ENCODE measurements around the gene EEFSEC. TPM values are rescaled to one million over a fixed set of nuclear protein-coding genes. Genes with fewer than 3 reads are reported as not detected.

Gene EEFSEC
- total RNA-seq, 1 donor from 2014 or later: 6.1 TPM

DNA sequence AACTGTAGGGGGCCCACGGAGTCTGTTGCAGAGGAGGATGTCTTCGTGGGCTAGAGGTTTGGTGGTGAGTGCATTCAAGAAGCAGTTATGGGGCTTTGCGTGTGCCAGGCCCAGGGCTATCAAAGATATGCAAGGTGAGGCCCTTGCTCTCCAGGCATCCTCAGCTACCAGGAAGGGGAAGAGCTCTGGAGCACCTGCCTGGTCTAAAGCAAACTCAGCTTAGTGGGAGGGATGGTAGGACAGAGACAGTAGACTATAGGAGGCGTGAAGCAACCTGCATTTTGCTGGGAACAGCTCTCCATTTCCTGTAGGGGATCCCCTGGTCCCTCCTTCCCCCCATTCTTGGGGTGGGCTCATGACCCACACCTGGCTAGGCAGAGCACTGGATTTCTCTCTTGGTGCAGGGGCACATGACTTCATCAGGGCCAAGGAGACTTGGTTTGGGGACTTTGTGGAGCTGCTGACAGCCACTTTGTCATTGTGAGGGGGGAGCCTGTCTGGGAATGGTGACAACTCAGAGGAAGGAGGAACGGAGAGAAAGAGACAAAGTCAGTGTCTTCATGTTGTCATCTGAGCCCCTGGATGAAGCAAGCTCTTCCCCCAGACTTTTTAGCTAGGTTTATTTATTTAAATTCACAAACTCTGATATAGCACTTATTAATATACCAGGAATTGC lies 8.6 kb upstream of the EEFSEC start:
- H3K27ac Mint-ChIP-seq (ENCODE audit: unreplicated experiment): no peak overlapping the region
- H3K27me3 Mint-ChIP-seq (ENCODE audit: low read depth, unreplicated experiment): peaks cover 26% of the 10 kb centered on the region

DNA sequence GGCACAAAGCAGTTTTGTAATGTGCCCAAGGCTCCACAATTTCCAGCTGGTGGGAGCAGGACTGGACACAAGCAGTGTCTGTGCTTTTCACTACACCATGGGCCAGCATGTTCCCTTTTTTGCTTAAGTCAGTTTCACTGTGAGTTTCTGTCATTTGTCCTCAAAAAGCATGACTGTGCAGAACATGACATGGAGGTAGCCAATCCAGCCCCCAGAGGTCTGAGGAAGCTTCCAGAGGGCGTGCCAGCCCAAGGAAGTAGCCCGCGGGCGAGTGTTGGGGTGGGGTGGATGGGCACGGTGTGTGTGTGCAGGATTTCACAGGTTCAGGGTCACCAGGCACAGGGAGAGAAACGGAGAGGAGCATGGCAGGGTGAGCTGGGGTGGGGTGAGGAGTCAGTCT lies 8.0 kb upstream of the EEFSEC start:
- no peaks in the 10 kb centered on the region for H4K20me1 ChIP-seq (ENCODE audit: insufficient read depth, low read length)
- no peak overlapping the region for H3K27ac Mint-ChIP-seq (ENCODE audit: unreplicated experiment)

More for the DNA sequence above, 8.6 kb upstream of the EEFSEC start:
- Histone ChIP-seq H3K4me3 (ENCODE audit: insufficient read depth, low read depth, low read length) (no peak overlapping the region), H3K9ac (ENCODE audit: low read length) (no peak overlapping the region), H3K36me3 (ENCODE audit: insufficient read depth, low read length) (no peaks in the 10 kb centered on the region), H3K79me2 (ENCODE audit: insufficient read depth, low read length) (no peaks in the 10 kb centered on the region), H4K20me1 (ENCODE audit: insufficient read depth, low read length) (no peaks in the 10 kb centered on the region), H3K27me3 (ENCODE audit: insufficient read depth, low read length) (peaks cover under 1% of the 10 kb centered on the region), H3K4me1 (ENCODE audit: insufficient read depth, low read length) (no peaks in the 10 kb centered on the region), H3K27ac (ENCODE audit: low read depth, low read length) (no peak overlapping the region), H3K4me2 (ENCODE audit: low read length) (no peak overlapping the region), H2AFZ (ENCODE audit: low read depth, low read length) (no peak overlapping the region), H3K9me3 (ENCODE audit: insufficient read depth, low read depth, low read length) (no peaks in the 10 kb centered on the region)
- no peak overlapping the region for H3K4me3 Mint-ChIP-seq (ENCODE audit: unreplicated experiment)
- no peak for DNase-seq (ENCODE audit: low read depth)
- no peaks in the 10 kb centered on the region for H3K9me3 Mint-ChIP-seq (ENCODE audit: unreplicated experiment)
- TF ChIP-seq CTCF (IDR thresholded peaks at IDR 0.05; ENCODE audit: insufficient read depth, low read depth, low read length): no peak
- no peak for TF ChIP-seq EZH2 (IDR thresholded peaks at IDR 0.05; ENCODE audit: insufficient read depth, low read length)
- no peak for FAIRE-seq
- no peaks in the 10 kb centered on the region for H3K4me1 Mint-ChIP-seq (ENCODE audit: low read depth, unreplicated experiment)
- H3K36me3 Mint-ChIP-seq (ENCODE audit: low read depth, unreplicated experiment): peaks cover 5% of the 10 kb centered on the region

More for the DNA sequence above, 8.0 kb upstream of the EEFSEC start:
- H3K4me2 ChIP-seq (ENCODE audit: low read length): no peak overlapping the region
- no peak overlapping the region for H3K4me3 ChIP-seq (ENCODE audit: insufficient read depth, low read depth, low read length)
- FAIRE-seq (no peak), DNase-seq (ENCODE audit: low read depth) (no peak)
- H3K4me3 Mint-ChIP-seq (ENCODE audit: unreplicated experiment): no peak overlapping the region
- H3K4me1 Mint-ChIP-seq (ENCODE audit: low read depth, unreplicated experiment): peaks cover 2% of the 10 kb centered on the region
- H3K36me3 ChIP-seq (ENCODE audit: insufficient read depth, low read length): no peaks in the 10 kb centered on the region
- peaks cover 5% of the 10 kb centered on the region for H3K36me3 Mint-ChIP-seq (ENCODE audit: low read depth, unreplicated experiment)
- no peaks in the 10 kb centered on the region for H3K9me3 Mint-ChIP-seq (ENCODE audit: unreplicated experiment)
- peaks cover 24% of the 10 kb centered on the region for H3K27me3 Mint-ChIP-seq (ENCODE audit: low read depth, unreplicated experiment)
- no peak overlapping the region for H3K27ac ChIP-seq (ENCODE audit: low read depth, low read length)
- no peaks in the 10 kb centered on the region for H3K27me3 ChIP-seq (ENCODE audit: insufficient read depth, low read length)
- H3K79me2 ChIP-seq (ENCODE audit: insufficient read depth, low read length): no peaks in the 10 kb centered on the region
- H3K4me1 ChIP-seq (ENCODE audit: insufficient read depth, low read length): no peaks in the 10 kb centered on the region
- no peaks in the 10 kb centered on the region for H3K9me3 ChIP-seq (ENCODE audit: insufficient read depth, low read depth, low read length)
- TF ChIP-seq EZH2 (IDR thresholded peaks at IDR 0.05; ENCODE audit: insufficient read depth, low read length): no peak
- no peak for TF ChIP-seq CTCF (IDR thresholded peaks at IDR 0.05; ENCODE audit: insufficient read depth, low read depth, low read length)
- no peak overlapping the region for H3K9ac ChIP-seq (ENCODE audit: low read length)
- H2AFZ ChIP-seq (ENCODE audit: low read depth, low read length): no peak overlapping the region
